Stimulated activated CD8-positive, alpha-beta memory T cell treated with anti-CD3 and anti-CD28 coated beads, Interleukin-12 subunit alpha, Interleukin-12 subunit beta, amount 100 ng/mL, for 24 hours (primary cell): ENCODE results near the gene TAGAP.
"Not testable (repeated sequence)": the region's sequence is repeated elsewhere in the genome, so short reads cannot be mapped to it uniquely, and the experiment has no call there.

Source experiments
- DNase-seq: peaks from one replicate; pipeline ENCODE4 v3.0.0-alpha.2; 2020; ENCODE audit errors: extremely low read depth

The TAGAP gene

GRCh38 chr6:159010037-159010612 lies 34.7 kb downstream of the TAGAP start:
- DNase-seq: not testable (repeated sequence)

DNA sequence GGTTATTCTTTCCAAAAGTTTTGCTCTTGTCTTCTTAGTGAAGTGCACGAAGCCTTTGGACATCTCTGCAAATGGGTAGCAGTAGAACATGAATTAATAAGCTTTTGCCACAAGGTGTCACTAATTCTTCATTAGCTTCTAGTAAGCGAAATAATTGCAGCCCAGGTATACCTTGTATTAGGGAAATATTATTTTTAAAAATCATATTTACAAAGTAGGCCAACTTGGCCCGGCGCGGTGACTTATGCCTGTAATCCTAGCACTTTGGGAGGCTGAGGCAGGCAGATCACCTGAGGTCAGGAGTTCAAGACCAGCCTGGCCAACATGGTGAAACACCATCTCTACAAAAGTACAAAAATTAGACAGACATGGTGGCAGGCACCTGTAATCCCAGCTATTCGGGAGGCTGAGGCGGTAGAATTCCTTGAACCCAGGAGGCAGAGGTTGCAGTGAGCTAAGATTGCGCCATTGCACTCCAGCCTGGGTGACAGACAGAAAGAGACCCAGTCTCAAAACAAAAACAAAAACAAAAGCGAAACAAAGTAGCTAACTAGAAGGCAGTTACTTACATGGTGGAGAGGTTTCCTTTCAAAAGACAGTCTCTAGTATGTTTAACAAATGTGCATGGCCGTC lies 36.0 kb downstream of the TAGAP start:
- no peak for DNase-seq

DNA sequence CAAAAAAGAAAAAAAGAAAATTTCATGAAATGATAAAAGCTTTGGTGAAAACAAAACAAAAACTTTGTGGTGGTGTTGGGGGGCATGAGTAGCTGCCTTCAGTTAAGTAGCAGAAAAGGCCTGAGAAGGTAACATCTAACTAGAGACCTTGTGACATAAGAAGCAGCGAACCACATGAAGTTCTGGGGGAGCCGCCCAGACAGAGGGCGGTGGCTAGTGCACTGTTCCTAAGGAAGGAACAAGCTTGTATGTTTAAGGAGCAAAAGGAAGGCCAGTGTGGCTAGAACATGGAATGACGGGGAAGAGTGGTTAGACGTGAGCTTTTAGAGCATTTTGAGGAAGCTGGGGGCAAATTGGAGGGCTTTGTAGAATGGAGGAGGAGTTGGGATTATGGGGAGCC lies 37.3 kb downstream of the TAGAP start:
- no peak for DNase-seq

GRCh38 chr6:159005436-159005835 lies 39.4 kb downstream of the TAGAP start:
- no peak for DNase-seq

DNA sequence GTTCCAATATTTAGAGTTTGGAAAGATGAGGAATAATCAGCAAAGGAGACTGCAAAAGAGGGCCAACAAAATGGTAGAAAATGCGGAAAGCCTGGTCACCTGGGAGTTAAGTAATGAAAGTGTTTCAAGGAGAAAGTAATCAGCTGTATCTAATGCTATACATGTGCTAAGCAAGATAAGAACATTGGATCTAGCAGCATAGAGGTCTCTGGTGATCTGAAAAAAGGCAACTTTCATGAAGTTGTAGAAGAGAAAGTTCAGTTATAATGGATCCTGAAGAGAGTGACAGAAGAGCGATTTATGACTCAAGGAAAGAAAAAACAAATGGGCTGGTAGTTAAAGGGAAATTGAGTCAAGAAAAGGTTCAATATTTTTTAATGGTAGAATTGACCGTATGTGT lies 40.2 kb downstream of the TAGAP start:
- no peak for DNase-seq

- DNase-seq: no peak
These were observed 42.2 kb downstream of the TAGAP start for GRCh38 chr6:159002432-159003155.

DNA sequence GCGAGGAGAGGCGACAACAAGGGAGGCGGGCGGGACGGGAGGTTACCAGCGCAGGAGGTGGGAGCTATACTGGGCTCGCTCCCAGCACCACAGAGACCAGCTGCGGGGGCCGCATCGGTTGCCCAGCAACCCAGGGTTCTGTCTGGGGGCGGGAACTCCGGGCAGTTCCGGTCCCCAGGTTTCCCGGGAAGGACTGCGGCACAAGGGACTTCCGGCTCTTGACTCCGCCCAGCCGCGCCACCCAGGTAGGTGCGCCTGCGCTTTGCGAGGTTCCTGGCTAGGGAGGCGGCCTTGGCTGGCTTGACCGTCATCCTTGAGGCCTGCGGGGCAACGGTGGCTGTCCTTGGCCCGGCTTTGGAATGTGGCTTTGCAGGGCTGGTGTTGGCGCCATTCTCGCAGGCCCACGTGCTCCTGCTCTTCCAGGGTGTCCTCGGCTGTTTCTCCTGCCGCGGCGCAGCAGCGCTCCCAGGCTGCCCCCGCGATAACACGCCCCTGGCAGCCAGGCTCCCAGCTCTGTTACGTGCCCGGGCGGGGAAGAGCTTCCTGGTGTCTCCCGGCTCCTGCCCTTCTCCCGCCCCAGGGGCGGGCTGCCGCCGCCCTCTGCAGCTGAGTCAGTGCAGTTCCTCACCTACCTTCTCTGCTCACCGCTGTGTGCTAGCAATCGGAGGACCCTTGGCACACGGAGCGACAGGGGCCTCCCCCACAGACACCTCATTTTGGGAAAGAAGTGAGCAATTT lies 45.0 kb downstream of the TAGAP start, which contains the start of gene RSPH3:
RSPH3 (minus strand) TSS at position 537 of the 738 bp plus-strand sequence. CDS start 652 bp downstream, outside the sequence.
- DNase-seq: peak; percentile 87

GRCh38 chr6:158999154-158999665 lies 45.6 kb downstream of the TAGAP start:
- DNase-seq: no peak

DNA sequence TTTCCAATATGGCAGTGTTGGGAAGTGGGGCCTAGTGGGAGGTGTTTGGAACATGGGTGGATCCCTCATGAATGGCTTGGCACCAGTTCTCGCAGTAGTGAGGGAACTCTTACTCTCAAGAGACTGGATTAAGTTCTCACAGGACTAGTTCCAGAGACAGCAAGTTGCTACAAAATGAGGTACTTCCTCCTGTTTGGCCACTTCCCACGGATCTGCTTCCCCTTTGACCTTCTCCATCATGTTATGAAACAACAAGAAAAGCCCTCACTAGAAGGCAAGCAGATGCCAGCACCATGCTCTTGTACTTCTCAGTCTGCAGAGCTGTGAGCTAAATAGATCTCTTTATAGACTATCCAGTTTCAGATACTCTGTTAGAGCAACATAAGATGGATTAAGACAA lies 47.9 kb downstream of the TAGAP start:
- no peak for DNase-seq

DNA sequence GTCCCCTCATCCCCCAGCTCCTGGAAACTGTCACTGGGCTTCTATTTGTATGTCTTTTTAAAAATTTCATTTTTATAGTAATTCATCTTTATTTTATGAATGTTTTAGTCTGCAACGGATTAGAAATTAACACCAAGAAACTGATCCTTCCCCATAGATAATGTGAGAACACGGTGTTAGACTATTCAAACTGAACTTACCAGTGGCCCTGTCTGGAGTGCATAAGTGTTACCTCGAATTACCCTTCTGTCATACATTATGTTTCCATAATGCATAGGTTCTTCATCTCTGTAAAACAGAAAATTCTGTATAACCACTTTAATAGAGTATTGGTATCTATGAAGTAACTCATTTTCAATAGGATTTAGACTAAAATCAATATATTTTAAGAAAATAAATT lies 51.2 kb downstream of the TAGAP start:
- DNase-seq: no peak

- no peak for DNase-seq
These were observed 53.6 kb downstream of the TAGAP start for GRCh38 chr6:158991017-158991723.

GRCh38 chr6:158989711-158990110 lies 55.1 kb downstream of the TAGAP start:
- not testable (repeated sequence) for DNase-seq

DNA sequence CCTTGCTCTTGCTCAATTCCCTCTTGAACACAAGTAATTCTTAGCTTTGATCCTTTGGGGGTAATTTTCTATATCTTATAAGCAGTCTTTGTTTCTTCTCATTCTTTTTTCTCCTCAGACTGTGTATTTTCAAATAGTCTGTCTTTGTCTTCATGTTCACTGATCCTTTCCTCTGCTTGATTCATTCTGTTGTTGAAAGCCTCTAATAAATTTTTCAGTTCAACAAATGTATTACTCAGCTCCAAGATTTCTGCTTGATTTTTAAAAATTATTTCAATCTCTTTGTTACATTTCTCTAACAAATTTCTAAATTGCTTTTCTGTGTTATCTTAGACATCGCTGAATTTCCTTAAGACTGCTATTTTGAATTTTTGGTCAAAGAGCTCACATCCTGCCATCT lies 56.3 kb downstream of the TAGAP start:
- no peak for DNase-seq

- no peak for DNase-seq
These were observed 57.1 kb downstream of the TAGAP start for GRCh38 chr6:158987657-158988056.
